Activated CD4-positive, alpha-beta T cell treated with anti-CD3 and anti-CD28 coated beads, Interleukin-2, amount 50 U/mL, for 1 hour (primary cell): ENCODE data around the gene FAM217B.

ENCODE experiments used
- DNase-seq: peaks from one replicate; pipeline ENCODE4 v3.0.0-alpha.2; 2020

FAM217B gene

DNA sequence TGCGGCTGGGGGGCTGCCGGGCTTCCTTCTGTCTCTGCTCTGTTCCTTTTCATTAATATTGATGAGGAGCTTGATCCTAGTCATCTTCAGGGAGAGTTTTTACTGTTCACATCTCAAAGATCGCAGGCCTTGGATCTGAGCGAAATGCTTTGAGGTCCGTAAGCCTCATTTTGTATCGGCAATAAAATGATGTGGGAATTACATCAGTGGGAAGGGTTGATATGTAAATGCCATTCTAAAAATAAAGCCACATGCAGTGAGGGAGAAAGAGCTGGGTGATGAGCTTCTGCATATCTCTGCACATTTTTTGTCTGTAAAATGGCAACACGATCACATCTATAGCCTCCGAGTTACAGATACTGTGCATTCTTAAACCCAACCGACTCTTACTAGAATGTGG, 42.9 kb downstream of the FAM217B start:
- no peak for DNase-seq

DNA sequence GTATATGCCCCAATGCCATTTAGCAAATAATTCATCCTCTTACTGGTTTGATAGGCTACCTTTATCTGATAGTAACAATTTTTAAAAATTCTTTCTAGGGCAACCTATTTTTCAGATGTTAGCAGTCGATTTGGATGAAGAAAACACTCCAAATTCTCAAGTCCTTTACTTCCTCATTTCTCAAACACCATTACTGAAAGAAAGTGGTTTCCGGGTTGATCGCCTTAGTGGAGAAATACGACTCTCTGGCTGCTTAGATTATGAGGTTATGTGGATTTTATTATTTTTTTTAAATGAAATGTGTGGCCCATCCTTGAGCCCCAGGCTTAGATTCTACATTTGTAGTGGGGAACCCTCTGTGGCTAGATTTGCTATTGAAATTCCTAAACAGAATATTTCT, 44.4 kb downstream of the FAM217B start:
- no peak for DNase-seq

DNA sequence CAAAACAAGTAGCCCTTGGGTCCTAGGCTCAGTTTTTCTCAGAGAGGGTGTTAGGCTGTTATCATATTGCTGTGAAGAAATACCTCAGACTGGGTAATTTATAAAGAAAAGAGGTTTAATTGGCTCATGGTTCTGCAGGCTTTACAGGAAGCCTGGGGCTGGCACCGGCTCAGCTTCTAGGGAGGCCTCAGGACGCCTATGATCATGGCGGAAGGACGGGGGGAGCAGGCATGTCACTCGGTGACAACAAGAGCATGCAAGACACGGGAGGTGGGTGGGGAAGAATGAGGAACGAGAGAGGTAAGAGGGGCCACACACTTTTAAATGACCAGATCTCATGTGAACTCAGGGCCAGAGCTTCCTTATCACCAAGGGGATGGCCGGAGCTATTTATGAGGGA, 45.0 kb downstream of the FAM217B start:
- DNase-seq, result no peak

DNA sequence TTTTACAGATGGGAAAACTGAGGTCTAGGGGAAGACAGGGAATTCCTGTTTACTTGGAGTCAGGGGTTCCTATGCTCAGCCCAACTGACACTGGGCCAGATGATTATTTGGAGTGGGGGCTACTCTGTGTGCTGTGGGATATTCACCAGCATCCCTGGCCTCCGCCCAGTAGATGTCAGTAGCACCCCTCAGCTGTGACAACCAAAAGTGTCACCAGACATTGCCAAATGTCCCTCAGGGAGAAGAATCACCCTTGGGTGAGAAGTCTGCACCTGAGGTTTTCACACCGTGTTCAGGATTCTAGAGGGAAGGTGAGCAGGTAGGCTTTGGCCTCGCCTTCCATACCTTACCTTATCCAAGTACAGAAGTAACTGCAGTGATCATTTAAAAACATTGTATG, 45.7 kb downstream of the FAM217B start:
- DNase-seq, result no peak

DNA sequence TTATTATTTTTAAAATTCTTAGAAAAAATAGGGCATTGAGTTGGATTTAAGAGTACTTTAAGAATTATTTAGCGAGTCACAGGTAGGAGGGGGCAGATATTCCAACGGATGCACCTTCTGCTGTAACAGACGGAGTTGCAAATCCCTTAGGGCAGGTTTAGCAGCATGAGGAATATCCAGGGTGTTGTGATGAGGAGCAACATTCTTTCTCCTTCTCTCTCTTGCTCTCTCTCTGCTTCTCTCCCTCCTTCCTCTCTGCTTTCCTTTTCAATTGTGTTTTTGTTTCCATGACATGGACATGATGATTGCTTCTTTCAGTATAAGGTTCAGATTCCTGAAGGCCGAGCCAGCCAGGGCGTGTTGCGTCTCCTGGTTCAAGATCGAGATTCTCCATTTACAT, 46.9 kb downstream of the FAM217B start:
- no peak for DNase-seq

DNA sequence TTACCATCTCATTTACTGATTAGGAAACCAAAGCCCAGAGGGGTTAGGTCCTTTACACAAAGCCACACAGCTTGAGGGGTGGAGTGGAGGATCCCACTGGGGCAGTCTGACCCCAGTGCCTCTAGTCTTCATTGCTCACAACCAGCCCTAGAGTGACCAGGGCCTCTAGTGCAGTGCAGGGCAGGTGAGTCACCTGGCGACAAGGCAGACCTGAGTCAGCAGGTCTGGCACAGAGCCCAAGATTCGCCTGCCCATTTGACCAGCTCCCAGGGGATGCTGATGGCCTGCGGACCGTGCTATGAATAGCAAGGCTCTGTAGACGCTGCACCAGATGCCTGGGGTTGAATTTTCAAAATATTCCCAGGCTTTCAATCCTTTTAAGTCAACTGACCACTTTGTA, 48.0 kb downstream of the FAM217B start:
- DNase-seq, result no peak

DNA sequence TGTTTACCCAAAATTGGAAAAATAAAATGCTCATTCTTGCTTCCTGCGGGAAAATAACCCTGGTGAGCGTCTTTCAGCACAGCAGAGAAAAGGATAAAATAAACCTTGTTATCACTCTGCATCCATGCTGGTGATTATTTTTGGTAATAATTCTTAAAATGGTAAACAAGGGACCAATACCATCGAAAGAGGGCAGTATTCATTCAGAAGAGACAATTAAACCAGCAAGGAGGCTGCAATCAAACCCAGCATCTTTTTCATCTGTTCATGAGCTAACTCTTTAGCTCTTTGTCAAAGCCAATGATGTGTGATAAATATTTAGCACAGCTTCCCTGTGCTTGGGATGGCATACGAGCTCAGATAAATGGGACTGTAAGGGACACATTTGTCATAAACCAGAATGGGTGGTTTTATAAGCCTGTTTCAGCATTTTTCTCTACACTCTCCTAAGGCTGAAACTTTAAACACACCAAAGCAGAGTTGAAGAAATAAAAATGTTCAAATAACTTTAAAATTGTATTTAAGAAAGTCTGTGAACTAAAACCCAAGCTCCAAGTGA, 52.4 kb downstream of the FAM217B start:
- DNase-seq, result no peak

DNA sequence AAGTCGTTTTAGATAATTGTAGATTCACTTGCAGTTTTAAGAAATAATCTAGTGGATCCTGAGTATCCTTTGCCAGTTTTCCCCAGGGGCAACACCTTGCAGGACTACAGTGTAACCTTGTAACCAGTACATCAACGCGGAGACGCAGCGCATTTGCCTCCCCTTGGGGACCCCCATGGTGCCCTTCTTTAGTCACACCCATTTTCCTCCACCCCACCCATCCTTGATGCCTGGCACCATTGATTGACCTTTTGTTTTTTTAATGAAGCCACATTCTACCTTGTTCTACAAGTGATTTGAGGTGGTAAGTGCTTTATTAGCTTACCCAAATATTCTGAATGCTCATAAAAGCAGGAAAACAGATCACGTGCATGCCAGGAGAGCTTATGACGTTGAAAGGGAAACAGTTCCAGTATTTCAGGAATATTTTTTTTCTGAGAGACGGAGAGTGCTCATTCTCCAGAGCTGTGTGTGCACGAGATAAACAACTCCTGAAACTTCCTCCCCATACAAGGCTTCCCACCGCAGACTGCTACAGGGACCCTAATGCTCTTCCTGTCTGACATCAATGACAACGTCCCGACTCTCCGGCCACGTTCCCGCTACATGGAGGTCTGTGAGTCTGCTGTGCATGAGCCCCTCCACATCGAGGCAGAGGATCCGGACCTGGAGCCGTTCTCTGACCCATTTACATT, 53.7 kb downstream of the FAM217B start:
- DNase-seq, result no peak

DNA sequence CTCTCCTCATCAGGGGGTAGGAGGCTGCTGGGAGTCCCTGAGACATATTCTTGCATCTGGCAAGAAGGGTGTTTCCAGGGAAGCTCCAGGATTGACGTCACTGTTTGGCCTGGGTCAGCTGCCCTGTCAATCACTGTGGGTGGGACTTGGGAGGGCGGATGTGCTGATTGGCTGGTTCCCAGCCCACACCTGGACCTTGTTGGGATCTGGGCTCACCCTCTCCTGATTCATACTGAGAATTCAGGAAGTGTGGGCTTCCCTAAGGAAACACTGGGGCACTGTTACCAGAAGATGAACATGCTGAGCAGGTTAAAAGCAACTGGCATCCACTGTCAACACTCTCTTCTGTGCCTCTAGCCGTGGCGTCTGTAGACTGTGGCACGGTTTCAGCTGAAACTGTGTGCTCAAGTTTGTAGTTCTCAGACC, 54.5 kb downstream of the FAM217B start:
- DNase-seq, result no peak

DNA sequence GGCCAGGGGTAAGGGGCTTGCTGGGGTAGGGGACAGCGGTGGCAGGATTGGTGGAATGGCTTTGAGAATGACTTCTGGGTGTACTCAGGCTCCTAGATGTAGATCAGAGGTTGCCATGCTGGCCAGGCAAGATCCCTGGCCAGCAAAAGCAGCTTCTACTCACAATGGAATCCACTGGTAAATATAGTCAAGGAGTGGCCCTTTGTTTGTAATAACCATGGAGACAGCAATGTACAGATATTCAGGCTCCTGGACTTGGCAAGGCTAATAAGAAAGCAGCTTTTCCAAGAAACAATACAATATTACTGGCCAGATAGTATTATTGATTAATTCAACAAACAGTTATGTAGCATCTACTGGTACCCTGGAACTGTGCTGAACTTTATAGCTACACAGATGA, 55.9 kb downstream of the FAM217B start:
- no peak for DNase-seq

DNA sequence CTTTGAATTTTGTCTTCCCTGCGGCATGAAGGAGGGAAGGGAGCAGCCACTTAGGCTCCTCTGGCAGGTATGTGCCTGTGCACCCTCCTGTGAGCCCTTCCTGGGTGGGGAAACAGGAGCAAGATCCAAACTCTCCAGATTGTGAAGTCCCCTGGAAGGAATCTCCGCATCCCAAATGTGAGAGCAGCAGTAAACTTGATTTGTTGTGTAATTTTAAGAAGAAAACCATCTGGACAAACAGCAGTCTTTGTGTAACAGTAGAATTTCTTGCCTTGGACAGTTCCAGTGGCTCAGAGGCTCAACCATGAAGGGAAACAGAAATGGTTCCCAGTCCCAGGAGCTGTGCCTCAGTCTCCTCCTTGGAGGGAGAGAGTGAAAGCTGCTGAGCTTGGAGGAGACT, 57.7 kb downstream of the FAM217B start:
- no peak for DNase-seq
